ENCODE measurements around the gene LY6G5C. TPM values are rescaled to one million over a fixed set of nuclear protein-coding genes. Genes with fewer than 3 reads are reported as not detected.

The LY6G5C gene
- polyA plus RNA-seq, 4 donors: 1.6 to 5.9 (median 2.6) TPM

DNA sequence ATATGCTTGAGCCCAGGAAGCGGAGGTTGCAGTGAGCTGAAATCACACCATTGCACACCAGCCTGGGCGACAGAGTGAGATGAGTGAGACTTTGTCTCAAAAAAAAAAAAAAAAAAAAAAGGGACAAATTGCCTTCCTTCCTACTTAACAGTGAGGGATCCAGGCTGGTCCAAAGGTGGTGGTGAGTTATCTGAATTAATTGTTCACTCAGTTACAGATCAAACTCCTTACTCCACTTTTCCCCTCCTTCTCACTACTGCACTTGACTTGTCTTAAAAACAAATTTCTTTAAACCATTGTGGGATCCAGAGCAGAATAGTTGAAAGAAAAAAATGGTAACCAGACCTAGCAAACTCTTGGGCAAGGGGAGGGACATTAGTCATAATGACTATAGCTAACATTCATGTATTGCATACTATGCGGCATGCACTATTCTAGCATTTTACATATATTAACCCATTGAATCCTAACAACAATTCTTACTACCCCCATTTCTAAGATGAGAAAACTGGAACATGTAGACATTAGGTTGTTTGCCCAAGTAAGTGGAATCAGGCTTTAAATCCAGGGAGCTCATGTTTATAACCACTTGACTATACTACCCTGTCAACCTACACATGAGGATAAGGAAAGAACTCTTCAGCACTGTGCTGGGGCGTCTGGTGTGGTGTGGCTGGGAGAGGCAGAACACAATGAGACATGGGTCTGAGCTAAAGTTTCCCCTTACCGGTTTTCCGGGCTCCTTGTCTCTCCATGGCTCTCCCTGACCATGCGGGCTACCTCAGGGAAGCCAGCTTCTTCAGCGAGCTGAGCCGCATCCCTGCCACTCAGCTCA, 17.5 kb downstream of the LY6G5C start:
- no peak for DNase-seq (ENCODE audit: low read depth in 4 of 4, low spot score in 3 of 4)

DNA sequence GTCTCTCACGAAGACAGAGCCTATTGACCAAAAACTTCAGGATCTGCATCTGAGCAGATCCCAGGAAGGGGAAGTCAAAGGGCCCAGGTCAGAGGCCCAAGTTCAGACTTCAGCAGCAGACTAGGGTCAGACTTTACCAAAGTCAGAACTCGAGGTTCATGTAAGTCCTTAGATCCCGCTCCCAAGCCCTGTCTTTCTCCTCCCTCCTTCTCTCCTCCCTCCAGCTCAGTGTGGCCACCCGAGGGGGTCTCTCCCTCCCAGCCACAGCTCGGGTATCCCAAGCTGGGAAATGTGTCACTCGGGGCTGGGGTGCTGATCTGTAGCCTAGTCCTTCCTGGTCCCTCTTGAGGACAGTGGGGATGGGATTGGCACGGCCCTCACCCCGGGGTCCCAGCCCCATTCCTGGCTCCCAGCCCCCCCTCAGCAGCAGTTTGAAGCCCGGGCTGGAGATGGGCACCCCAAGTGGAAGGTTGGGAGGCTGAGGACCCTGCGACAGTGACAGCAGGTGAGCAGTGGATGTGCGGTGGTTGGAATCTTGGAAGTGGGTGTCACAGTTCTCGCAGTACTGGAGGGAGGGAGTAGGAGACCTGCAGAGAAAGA, 18.6 kb downstream of the LY6G5C start:
- no peak for DNase-seq (ENCODE audit: low read depth in 4 of 4, low spot score in 3 of 4)

- no peak for DNase-seq (ENCODE audit: low read depth in 4 of 4, low spot score in 3 of 4)
Observed at GRCh38 chr6:31661262-31662123, 19.4 kb downstream of the LY6G5C start.

DNA sequence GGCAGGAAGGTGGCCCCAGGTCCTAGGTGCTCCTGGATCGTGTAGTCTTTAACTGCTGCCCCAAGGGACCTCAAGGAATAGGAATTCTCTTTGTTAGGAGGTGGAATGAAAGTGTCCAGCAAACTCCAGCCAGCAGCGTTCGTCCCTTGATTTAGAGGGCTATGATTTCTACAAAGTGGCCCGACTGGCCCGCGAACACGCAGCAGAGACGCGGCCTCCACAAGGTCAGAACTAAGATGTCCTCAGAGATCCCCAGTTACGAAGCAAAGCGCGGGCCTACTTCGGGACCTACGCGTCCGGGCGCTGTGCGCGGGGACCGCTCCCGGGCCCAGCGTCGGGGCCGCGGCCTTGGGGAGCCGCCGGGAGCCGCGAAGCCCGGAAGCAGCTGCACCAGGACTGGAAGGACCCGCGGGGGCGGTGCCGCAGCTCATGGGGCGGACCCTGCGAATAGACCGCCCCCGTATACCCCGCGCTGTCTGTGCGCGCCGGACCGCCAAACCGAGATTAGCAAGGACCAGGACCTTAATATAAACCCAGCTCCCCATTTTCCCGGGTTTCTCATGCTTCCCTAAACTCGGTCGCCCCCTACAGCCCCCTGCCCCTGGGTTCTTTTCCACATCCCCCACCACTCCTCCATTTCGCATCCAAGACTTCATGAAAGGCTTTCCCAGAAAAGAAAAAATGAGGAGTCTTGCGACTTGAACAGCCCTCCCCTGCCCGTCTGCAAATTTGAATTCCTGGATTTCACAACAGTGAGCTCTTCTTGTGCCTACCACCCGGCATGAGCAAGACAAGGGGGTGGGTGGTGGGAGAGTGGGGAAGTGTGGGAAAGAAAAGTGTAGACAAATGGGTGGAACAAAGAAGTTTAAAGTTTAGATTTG, 20.2 kb downstream of the LY6G5C start, which contains the start of gene C6orf47:
C6orf47 (minus strand) TSS at position 398 of the 881 bp plus-strand sequence. CDS start 831 bp downstream, outside the sequence.
- peak in 1 of 4 donors; percentile 75 for DNase-seq (ENCODE audit: low read depth in 4 of 4, low spot score in 3 of 4)

- DNase-seq (ENCODE audit: low read depth in 4 of 4, low spot score in 3 of 4): no peak
Observed at GRCh38 chr6:31659649-31660380, 21.1 kb downstream of the LY6G5C start.

DNA sequence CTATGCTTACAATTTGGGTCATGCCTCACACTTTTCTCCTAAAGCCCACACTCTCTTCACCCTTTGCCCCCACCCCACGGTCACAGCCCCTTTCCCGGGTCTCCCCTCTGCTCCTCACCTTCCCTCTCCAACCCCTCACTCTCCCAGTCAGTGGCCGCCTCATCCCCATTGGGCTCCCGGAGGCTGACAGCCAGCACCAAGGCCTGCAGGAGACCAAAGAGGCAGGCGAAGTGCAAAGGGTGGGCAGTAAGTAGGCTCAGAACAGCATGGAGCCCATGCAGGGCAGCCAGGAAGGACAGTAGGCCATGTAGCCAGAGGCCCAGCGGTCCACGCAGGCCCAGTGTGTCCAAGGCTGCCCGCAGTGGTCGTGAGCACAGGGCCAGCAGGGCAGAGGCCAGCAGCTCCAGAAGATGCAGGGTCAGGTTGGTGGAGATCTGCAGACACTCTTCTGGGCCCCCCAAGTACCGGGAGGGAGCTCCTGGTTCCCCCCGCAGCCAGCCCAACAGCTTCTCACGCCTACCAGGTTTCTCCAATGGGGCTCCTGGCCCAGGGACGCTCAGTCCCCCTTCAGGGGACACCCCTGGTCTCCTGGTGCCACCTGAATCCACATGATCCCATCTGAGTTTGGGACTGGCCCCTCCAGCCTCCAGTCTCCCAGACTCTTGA, 21.8 kb downstream of the LY6G5C start:
- DNase-seq (ENCODE audit: low read depth in 4 of 4, low spot score in 3 of 4): no peak

DNA sequence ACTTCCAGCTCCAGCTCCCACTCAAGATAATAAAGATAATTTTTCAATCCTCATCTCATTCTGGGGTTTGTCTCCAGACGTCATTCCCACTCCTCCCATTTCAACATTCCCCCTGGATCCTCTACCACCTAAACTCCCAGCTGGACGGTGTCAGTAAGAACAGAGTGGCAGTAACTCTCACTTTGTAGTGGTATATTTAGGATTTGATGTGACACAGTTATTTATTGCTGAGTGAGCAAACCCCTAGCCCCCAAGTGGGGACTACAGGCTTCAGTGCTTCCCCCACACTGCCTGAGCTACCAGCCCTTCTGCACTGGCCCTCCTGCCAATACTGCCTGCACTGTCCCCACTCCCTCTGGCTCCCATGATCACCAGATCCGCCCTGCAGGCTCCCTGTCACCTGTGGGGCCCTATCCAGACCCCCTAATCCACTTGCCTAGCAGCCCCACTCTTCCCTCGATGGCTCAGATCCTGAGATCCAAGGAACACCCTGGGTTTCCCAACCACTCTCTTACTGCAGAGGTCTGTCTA, 22.6 kb downstream of the LY6G5C start:
- DNase-seq (ENCODE audit: low read depth in 4 of 4, low spot score in 3 of 4): no peak

GRCh38 chr6:31657406-31658157, 23.3 kb downstream of the LY6G5C start:
- DNase-seq (ENCODE audit: low read depth in 4 of 4, low spot score in 3 of 4): no peak

GRCh38 chr6:31655349-31656237, 25.3 kb downstream of the LY6G5C start, which contains the start of gene APOM:
APOM (plus strand) TSS chr6:31655894; CDS start chr6:31655967, 73 bp downstream.
- DNase-seq (ENCODE audit: low read depth in 4 of 4, low spot score in 3 of 4): no peak

DNA sequence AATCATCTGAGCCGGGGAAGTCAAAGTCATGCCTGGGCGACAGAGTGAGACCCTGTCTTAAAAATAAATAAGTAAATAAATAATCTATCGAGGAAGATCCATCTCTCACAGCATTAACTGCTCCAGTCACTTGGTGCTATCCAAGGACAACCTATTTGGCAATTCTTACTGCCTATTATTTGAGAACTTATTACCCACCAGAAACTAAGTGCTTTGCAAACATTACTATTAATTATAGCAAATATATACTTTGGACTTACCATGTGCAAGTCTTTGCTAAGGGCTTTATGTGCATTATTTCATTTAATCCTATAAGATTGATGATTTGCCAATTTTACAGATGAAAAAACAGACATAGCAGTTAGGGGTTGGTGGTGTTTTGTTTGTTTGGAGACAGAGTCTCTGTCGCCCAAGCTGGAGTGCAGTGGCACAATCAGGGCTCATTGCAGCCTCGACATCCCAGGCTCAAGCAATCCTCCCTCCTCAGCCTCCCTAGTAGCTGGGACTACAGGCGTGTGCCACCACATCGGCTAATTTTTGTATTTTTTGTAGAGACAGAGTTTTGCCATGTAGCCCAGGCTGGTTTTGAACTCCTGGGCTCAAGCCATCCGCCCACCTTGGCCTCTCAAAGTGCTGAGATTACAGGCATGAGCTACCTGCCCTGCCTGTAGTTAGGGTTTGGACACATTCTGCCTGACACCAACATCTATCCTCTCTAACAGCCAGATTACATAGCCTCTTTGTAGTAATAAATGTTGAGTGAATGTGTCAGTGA, 26.1 kb downstream of the LY6G5C start:
- DNase-seq (ENCODE audit: low read depth in 4 of 4, low spot score in 3 of 4): no peak

DNA sequence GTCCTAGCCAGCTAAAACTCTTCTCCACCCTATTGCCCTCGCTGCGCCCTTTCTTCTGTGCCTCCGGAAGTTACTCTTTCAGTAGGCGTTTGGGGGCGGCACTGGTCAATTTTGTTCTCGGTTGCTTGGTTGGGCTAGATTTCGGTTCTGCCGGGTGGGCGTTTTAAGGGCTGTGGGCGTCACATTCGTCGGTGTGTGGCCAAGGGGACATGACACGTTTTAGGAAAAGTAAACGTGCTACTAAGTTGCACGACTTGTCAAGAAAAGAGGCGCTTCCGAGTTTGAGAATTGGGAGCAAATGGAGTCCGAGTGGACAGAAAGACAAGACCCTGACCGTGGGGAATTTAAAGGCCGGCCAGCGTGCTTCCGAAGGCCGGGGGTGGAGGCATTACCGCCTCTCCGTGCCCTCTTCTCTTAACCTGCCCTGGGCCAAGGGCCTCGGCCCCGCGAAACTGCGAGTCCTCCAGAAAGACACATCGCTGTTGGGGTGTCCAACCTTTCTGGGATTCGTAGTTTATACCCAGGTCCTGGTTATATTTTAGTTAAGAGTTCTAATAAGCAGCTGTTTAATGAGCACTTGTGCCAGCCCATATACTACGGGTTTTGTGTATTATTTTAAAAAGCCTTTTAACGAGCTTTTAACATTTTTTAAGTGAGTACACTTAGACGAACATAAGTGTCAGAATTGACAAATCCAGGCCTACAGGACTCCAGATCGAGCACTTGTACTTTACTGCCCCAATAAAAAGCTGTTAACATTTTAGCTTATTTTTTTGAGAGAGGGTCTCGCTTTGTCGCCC, 27.7 kb downstream of the LY6G5C start:
- peak in 1 of 4 donors; percentile 91 for DNase-seq (ENCODE audit: low read depth in 4 of 4, low spot score in 3 of 4)

GRCh38 chr6:31651602-31652191, 29.2 kb downstream of the LY6G5C start:
- peak in 2 of 4 donors; percentile 53 to 64 for DNase-seq (ENCODE audit: low read depth in 4 of 4, low spot score in 3 of 4)

DNA sequence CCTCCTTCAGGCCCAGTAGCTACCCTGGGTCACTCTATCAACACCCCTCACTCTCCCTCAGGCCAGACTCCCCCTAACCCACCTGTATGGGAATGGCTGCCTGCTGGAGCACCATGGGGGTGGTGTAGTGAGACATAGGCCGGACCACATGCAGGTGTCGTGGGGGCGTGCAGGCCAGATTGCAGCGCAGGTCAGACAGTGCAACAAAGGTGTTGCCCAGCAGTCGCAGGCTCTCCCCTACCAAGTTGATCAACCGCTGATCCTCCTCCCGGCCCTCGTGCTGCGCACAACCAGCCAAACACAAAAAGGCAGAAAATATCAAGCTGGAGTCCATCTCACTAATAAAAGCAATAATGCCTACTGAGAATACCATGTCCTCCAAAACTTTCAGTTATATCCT, 35.5 kb downstream of the LY6G5C start:
- no peak for DNase-seq (ENCODE audit: low read depth in 4 of 4, low spot score in 3 of 4)

GRCh38 chr6:31643818-31644454, 36.9 kb downstream of the LY6G5C start:
- no peak for DNase-seq (ENCODE audit: low read depth in 4 of 4, low spot score in 3 of 4)

Data from left renal pelvis (tissue), 4 donors.